HS-27A (cell line): ENCODE measurements around the gene KIFC1.
A peak's percentile ranks its signal among the peaks of the same experiment; 100 is the strongest.
"Not testable (repeated sequence)": the region's sequence is repeated elsewhere in the genome, so short reads cannot be mapped to it uniquely, and the experiment has no call there.

ENCODE experiments used
- DNase-seq: peaks from one replicate; pipeline ENCODE4 v3.0.0-alpha.2; 2012; ENCODE audit warnings: low read depth, missing footprints

Gene KIFC1

GRCh38 chr6:33391278-33391921 lies at the start of gene KIFC1:
KIFC1 (plus strand) TSS chr6:33391823; CDS start chr6:33391986, 163 bp downstream.
- DNase-seq: peak; percentile 98

GRCh38 chr6:33343606-33343952 lies 48.0 kb upstream of the KIFC1 start:
- not testable (repeated sequence) for DNase-seq

- no peak for DNase-seq
Measured at GRCh38 chr6:33343953-33344611, 47.5 kb upstream of the KIFC1 start.

DNA sequence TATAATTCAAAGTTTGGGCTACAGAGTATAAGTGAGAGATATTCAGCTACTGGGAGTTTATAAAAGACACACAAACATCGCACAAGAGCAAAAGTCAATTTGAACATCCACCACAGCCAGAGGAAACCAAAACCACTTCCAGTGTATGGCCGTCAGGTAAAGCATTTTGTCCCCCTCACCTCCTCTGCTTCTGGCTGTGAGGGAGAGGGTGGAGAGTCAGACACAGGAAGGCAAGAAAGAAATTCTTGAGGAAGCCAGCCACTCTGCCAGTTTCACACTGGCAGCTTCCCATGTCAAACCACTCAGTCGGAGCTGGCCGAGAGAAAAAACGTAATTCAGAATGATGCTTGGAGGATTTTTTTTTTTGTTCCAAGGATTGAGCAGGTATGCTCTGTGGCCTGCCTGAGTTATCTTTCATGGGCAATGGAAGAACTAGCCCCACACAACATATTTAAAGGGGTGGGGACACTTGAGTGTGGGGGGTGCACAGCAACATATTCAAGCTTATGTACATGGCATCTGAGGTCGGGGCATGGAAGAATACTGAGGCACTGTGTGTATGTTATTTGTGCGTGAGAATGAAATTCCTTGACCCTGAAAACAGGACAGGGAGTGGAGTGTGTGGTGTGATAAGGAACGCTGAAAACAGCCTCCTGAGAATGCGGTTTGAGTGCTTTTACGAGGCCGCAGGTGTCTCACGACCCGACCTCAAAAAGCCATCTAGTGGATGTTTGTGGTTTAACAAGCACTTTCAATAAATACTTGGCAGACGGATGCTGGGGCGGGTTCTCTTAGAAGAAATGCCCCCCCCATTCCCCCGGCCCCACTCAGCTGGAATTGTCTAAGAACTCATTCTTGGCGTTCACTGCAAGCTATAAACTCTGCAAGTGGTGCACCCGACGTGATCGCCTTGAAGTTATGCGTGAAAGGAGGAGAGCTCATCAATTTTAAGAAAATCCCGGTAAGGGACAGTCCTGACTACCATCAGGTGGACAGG lies 46.6 kb upstream of the KIFC1 start:
- DNase-seq: no peak

DNA sequence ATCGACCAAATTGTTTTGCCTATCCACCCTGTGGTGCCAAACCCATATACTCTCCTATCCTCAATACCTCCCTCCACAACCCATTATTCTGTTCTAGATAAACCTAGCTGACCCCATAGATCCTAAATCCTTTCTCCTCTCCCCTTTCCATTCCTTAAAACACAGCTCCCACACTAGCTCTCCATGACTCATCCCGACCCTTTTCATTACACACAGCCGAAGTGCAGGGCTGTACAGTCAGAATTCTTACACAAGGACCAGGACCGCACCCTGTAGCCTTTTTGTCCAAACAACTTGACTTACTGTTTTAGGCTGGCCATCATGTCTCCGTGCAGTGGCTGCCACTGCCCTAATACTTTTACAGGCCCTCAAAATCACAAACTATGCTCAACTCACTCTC lies 44.7 kb upstream of the KIFC1 start:
- DNase-seq: not testable (repeated sequence)

GRCh38 chr6:33347816-33348215 lies 43.8 kb upstream of the KIFC1 start:
- DNase-seq: no peak

DNA sequence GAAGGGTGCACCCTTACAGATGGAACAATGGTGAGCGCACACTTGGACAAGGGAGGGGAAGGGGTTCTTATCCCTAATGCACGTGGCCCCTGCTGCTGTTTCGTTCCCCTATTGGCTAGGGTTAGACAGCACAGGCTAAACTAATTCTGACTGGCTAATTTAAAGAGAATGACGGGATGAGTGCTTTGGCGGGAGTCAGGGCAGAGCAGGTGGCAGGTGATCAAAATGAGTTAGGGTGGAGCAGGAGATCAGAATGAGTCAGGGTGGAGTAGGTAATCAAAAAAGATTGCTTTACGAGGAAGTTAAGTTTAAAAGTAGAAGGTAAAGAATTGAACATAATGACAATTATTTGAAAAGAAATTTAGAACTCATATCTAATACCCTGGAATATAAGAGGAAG lies 35.8 kb upstream of the KIFC1 start:
- not testable (repeated sequence) for DNase-seq

GRCh38 chr6:33356295-33356694 lies 35.3 kb upstream of the KIFC1 start:
- DNase-seq: no peak

DNA sequence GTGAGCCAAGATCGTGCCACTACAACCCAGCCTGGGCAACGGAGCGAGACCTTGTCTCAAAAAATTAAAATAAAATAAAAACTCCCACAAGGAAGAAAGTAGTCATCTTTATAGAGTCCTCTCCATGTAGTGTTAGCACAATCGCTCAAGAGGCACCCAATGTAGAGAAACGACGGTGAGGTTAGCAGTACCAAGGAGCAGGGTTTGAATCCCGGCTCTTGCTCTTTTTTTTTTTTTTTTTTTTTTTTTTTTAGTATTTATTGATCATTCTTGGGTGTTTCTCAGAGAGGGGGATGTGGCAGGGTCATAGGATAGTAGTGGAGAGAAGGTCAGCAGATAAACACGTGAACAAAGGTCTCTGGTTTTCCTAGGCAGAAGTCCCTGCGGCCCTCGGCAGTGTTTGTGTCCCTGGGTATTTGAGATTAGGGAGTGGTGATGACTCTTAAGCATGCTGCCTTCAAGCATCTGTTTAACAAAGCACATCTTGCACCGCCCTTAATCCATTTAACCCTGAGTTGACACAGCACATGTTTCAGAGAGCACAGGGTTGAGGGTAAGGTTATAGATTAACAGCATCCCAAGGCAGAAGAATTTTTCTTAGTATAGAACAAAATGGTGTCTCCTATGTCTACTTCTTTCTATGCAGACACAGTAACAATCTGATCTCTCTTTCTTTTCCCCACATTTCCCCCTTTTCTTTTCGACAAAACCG lies 34.3 kb upstream of the KIFC1 start:
- not testable (repeated sequence) for DNase-seq

GRCh38 chr6:33359331-33359730 lies 32.3 kb upstream of the KIFC1 start:
- no peak for DNase-seq

DNA sequence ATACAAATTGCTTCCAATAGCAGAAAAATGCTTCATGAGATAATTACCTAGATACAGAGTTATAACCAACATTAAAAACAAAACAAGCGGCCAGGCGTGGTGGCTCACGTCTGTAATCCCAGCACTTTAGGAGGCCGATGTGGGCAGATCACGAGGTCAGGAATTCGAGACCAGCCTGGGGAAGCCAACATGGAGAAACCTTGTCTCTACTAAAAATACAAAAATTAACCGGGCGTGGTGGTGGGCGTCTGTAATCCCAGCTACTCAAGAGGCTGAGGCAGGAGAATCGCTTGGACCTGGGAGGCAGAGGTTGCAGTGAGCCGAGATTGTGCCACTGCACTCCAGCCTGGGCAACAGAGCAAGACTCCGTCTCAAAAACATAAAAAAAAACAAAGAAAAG lies 28.1 kb upstream of the KIFC1 start:
- DNase-seq: not testable (repeated sequence)

- DNase-seq: not testable (repeated sequence)
Measured at GRCh38 chr6:33364475-33365205, 27.0 kb upstream of the KIFC1 start.

- DNase-seq: not testable (repeated sequence)
Measured at GRCh38 chr6:33365206-33365971, 26.2 kb upstream of the KIFC1 start.

GRCh38 chr6:33367009-33367714 lies 24.5 kb upstream of the KIFC1 start:
- no peak for DNase-seq

- not testable (repeated sequence) for DNase-seq
Measured at GRCh38 chr6:33367715-33368025, 24.0 kb upstream of the KIFC1 start.

GRCh38 chr6:33371901-33372300 lies 19.7 kb upstream of the KIFC1 start:
- DNase-seq: not testable (repeated sequence)

DNA sequence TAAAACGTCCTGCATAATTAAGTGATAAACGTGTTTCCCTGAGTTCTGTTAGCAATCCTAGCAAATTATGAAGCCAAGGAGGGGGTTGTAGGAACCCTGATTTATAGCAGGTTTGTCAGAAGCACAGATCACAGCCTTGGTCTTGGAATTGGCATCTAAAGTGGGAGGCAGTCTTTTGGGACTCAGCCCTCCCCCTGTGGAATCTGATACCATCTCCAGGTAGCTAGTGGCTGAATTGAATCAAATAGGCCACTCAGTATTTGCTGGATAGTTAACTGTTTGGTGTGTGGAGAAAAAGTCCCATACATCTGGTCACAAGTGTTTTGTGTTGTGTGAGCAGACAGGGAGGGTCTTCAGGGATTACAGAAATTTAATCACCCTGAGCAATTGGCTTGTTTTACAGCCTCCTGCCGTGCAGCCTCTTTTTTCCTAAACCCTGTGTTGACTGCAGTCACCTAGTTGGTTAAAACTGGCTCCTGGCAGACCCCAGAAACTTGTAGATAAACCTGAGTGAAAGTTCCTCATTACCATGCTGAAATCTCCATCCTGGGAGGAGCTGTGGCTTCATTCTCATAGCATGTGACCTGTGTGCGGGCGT lies 19.0 kb upstream of the KIFC1 start:
- no peak for DNase-seq

DNA sequence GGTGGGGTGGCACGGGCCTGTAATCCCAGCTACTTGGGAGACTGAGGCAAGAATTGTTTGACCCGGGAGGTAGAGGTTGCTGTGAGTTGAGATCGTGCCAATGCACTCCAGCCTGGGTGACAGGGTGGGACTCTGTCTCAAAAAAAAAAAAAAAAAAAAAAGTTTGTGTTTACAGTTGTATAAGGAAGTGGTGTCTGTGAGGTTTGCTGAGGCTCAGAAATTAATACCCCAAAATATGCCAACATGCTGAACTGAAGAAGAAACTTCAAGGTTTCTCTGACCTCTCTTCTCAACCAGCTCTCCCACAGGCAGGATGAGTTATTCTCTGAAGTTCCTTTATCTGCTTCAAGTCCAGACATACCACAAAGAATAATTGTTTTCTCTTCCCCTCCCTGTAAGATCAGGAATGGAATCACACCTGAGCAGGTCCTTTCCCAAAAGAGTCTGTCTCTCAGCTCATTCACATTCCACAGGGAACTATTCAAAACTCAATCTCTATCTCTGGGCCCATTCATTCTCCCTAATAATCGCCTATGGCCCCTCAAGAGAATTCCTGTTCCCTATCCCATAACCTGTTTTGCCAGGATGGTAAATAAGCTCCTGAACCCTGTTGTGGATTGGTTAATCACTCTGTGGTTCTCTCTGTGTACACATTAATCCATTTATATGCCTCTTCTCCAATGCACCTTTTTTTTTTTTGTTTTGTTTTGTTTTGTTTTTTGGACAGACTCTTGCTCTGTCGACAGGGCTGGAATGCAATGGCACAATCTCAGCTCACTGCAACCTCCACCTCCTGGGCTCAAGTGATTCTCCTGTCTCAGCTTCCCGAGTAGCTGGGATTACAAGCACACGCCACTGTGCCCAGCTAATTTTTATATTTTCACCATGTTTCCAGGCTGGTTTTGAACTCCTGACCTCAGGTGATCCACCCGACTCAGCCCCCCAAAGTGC lies 17.4 kb upstream of the KIFC1 start:
- DNase-seq: no peak
